ENCODE measurements around the gene WDR43. TPM values are rescaled to one million over a fixed set of nuclear protein-coding genes. Genes with fewer than 3 reads are reported as not detected.
A peak's percentile ranks its signal among the peaks of the same experiment; 100 is the strongest.

WDR43 gene
- total RNA-seq, 1 experiment from 2014 or later, result 86.5 TPM

- peaks cover 46% of the 10 kb centered on the region for H3K36me3 ChIP-seq (ENCODE audit: control insufficient read depth, insufficient read depth, low read length)
- H3K27ac ChIP-seq (ENCODE audit: low read length), result no peak overlapping the region
- in situ Hi-C loops (cut with HindIII; ENCODE audit: low pct_unique_long_range_greater_than_20kb, low sequenced_read_pairs), result no loop called here
- BruUV-seq (replicated peaks), result no TSS peak
- H3K9me3 ChIP-seq (ENCODE audit: control insufficient read depth, insufficient read depth, low read depth, low read length), result no peaks in the 10 kb centered on the region
- no peak for TF ChIP-seq SIN3A (IDR thresholded peaks at IDR 0.05; ENCODE audit: borderline replicate concordance, insufficient read depth, low read depth, low read length)
- TF ChIP-seq REST (IDR thresholded peaks at IDR 0.05; ENCODE audit: insufficient read depth in 1 of 2, low read depth in 2 of 2, low read length in 1 of 2), result no peak
- no peak for TF ChIP-seq POLR2AphosphoS5 (IDR thresholded peaks at IDR 0.05; ENCODE audit: low read depth, low read length)
- intact Hi-C loops (cut with micrococcal nuclease; ENCODE audit: unreplicated experiment), result no loop called here
- no peak overlapping the region for H3K4me3 ChIP-seq (ENCODE audit: low read depth in 2 of 2, low read length in 2 of 2)
- ATAC-seq (no peak), DNase-seq (ENCODE audit: low read depth, low spot score) (no peak)
- H3K27me3 ChIP-seq (ENCODE audit: control insufficient read depth, insufficient read depth, low read length), result no peaks in the 10 kb centered on the region
- CTCF ChIA-PET, result no interaction called here
- H3K4me1 ChIP-seq (ENCODE audit: control insufficient read depth, insufficient read depth, low read length), result peaks cover 10% of the 10 kb centered on the region
- POLR2A ChIA-PET, result no interaction called here
These were observed 9.8 kb downstream of the WDR43 start for GRCh38 chr2:28904295-28904694.

- Histone ChIP-seq H3K27ac (ENCODE audit: low read length) (no peak overlapping the region), H3K9me3 (ENCODE audit: control insufficient read depth, insufficient read depth, low read depth, low read length) (no peaks in the 10 kb centered on the region), H3K4me1 (ENCODE audit: control insufficient read depth, insufficient read depth, low read length) (peaks cover 4% of the 10 kb centered on the region; the same call in 1 of the 2 replicates), H3K27me3 (ENCODE audit: control insufficient read depth, insufficient read depth, low read length) (no peaks in the 10 kb centered on the region), H3K4me3 (ENCODE audit: low read depth in 2 of 2, low read length in 2 of 2) (no peak overlapping the region), H3K36me3 (ENCODE audit: control insufficient read depth, insufficient read depth, low read length) (peaks cover 47% of the 10 kb centered on the region)
- ATAC-seq (no peak), DNase-seq (ENCODE audit: low read depth, low spot score) (no peak)
- TF ChIP-seq TCF7L2 (IDR thresholded peaks at IDR 0.05; ENCODE audit: low read depth, low read length), result no peak
- TF ChIP-seq REST (IDR thresholded peaks at IDR 0.05; ENCODE audit: insufficient read depth in 1 of 2, low read depth in 2 of 2, low read length in 1 of 2), result no peak
- TF ChIP-seq CTCF (IDR thresholded peaks at IDR 0.05), result no peak
- no peak for TF ChIP-seq SIN3A (IDR thresholded peaks at IDR 0.05; ENCODE audit: borderline replicate concordance, insufficient read depth, low read depth, low read length)
- no peak for TF ChIP-seq POLR2AphosphoS5 (IDR thresholded peaks at IDR 0.05; ENCODE audit: low read depth, low read length)
- ChIA-PET CTCF (no interaction called here), POLR2A (no interaction called here)
- intact Hi-C loops (cut with micrococcal nuclease; ENCODE audit: unreplicated experiment), result no loop called here
- BruUV-seq (replicated peaks), result TSS peak; percentile 33
- in situ Hi-C loops (cut with HindIII; ENCODE audit: low pct_unique_long_range_greater_than_20kb, low sequenced_read_pairs), result no loop called here
These were observed 10.5 kb downstream of the WDR43 start for GRCh38 chr2:28904802-28905457.
